ENCODE measurements around the gene PBX3. TPM values are rescaled to one million over a fixed set of nuclear protein-coding genes. Genes with fewer than 3 reads are reported as not detected.

Gene PBX3
- total RNA-seq, 1 experiment from 2014 or later = 1.5 TPM

DNA sequence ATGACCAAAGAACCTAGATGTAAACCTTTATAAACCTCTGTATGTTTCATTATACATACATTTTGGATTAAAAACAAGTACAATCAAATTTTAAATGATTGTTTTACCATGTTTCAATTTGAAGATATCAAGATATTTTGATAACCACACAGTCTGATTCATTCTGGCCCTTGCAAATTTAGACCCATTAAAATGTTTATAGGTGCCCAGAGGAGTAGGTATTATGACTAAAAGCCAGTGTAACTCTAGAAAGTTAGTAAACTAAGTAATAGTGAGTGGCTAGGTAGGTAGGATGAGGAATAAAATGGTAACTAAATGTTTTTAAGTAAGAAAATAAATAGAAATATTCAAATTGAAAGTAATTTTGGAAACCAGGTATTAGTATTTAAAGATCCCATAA, 165.5 kb downstream of the PBX3 start:
- Histone ChIP-seq H3K27me3 (replicated peaks; ENCODE audit: insufficient read depth, low read depth, low read length, poor library complexity) (peaks cover 94% of the 10 kb centered on the region), H3K36me3 (ENCODE audit: insufficient read depth, low read length, poor library complexity, severe bottlenecking) (no peaks in the 10 kb centered on the region), H3K9me3 (ENCODE audit: low read depth, low read length, poor library complexity, severe bottlenecking) (no peaks in the 10 kb centered on the region), H3K4me3 (ENCODE audit: low read depth, low read length, poor library complexity, severe bottlenecking) (no peak overlapping the region), H3K4me1 (ENCODE audit: insufficient read depth, low read length, poor library complexity, severe bottlenecking) (no peaks in the 10 kb centered on the region), H3K27ac (ENCODE audit: low read depth, low read length, poor library complexity, severe bottlenecking) (no peak overlapping the region)
- ChIA-PET POLR2A (ENCODE audit: low non-redundant PET) (no interaction called here), CTCF (no interaction called here)
- no peak for DNase-seq (ENCODE audit: low spot score)
- no TSS peak for BruUV-seq (replicated peaks)
- TF ChIP-seq EZH2 (IDR thresholded peaks at IDR 0.05; ENCODE audit: borderline replicate concordance, low read depth, low read length, poor library complexity, severe bottlenecking) = no peak
- TF ChIP-seq, protein P1, sequence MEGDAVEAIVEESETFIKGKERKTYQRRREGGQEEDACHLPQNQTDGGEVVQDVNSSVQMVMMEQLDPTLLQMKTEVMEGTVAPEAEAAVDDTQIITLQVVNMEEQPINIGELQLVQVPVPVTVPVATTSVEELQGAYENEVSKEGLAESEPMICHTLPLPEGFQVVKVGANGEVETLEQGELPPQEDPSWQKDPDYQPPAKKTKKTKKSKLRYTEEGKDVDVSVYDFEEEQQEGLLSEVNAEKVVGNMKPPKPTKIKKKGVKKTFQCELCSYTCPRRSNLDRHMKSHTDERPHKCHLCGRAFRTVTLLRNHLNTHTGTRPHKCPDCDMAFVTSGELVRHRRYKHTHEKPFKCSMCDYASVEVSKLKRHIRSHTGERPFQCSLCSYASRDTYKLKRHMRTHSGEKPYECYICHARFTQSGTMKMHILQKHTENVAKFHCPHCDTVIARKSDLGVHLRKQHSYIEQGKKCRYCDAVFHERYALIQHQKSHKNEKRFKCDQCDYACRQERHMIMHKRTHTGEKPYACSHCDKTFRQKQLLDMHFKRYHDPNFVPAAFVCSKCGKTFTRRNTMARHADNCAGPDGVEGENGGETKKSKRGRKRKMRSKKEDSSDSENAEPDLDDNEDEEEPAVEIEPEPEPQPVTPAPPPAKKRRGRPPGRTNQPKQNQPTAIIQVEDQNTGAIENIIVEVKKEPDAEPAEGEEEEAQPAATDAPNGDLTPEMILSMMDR (conservative IDR thresholded peaks at IDR 0.05; ENCODE audit: low read depth, low read length) = no peak
- intact Hi-C loops (cut with micrococcal nuclease; ENCODE audit: unreplicated experiment) = no loop called here

DNA sequence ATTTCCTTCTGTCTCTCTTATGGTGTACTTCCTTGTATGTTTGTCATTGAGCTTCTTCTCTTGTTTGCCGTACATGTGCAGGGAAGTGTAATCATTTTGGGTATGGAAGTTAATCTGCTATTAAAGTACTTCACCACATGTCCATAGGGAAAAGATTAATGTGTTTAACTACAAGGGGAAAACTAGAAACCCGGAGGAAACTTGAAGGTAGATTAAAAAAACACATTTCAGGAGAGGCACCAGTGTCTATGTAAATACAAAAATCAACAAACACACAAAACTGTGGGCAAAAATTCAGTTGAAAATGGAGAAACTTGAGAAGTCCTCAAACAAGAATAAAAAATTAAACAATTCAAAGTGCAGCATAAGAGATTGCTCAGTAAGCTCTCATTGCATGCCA, 166.4 kb downstream of the PBX3 start:
- intact Hi-C loops (cut with micrococcal nuclease; ENCODE audit: unreplicated experiment) = no loop called here
- ChIA-PET CTCF (no interaction called here), POLR2A (ENCODE audit: low non-redundant PET) (no interaction called here)
- Histone ChIP-seq H3K36me3 (ENCODE audit: insufficient read depth, low read length, poor library complexity, severe bottlenecking) (no peaks in the 10 kb centered on the region), H3K27me3 (replicated peaks; ENCODE audit: insufficient read depth, low read depth, low read length, poor library complexity) (peaks cover 94% of the 10 kb centered on the region), H3K9me3 (ENCODE audit: low read depth, low read length, poor library complexity, severe bottlenecking) (no peaks in the 10 kb centered on the region), H3K4me3 (ENCODE audit: low read depth, low read length, poor library complexity, severe bottlenecking) (no peak overlapping the region), H3K4me1 (ENCODE audit: insufficient read depth, low read length, poor library complexity, severe bottlenecking) (no peaks in the 10 kb centered on the region), H3K27ac (ENCODE audit: low read depth, low read length, poor library complexity, severe bottlenecking) (no peak overlapping the region)
- no peak for DNase-seq (ENCODE audit: low spot score)
- no peak for TF ChIP-seq EZH2 (IDR thresholded peaks at IDR 0.05; ENCODE audit: borderline replicate concordance, low read depth, low read length, poor library complexity, severe bottlenecking)
- TF ChIP-seq, protein P1 (conservative IDR thresholded peaks at IDR 0.05; ENCODE audit: low read depth, low read length) = no peak
- no TSS peak for BruUV-seq (replicated peaks)

DNA sequence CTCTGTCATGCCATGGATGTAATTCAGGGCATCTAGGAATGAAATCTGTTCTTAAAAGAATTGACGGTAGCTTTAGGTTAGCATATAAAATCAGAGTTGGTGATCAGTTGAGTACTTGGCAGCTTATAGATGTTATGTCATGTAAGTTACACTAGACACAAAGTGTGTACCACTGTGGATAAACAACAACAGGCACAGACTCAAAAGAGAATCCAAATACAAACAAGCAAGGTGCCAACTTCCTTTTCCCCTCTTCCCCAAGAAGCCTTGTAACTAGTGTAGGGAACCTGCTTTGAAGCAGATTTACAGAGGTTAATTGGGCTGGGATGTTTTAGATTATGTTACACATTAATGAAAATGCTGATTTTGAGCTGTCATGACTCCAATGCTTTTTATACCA, 167.2 kb downstream of the PBX3 start:
- Histone ChIP-seq H3K27me3 (replicated peaks; ENCODE audit: insufficient read depth, low read depth, low read length, poor library complexity) (peaks cover 90% of the 10 kb centered on the region), H3K9me3 (ENCODE audit: low read depth, low read length, poor library complexity, severe bottlenecking) (no peaks in the 10 kb centered on the region), H3K27ac (ENCODE audit: low read depth, low read length, poor library complexity, severe bottlenecking) (no peak overlapping the region), H3K36me3 (ENCODE audit: insufficient read depth, low read length, poor library complexity, severe bottlenecking) (no peaks in the 10 kb centered on the region), H3K4me1 (ENCODE audit: insufficient read depth, low read length, poor library complexity, severe bottlenecking) (no peaks in the 10 kb centered on the region), H3K4me3 (ENCODE audit: low read depth, low read length, poor library complexity, severe bottlenecking) (no peak overlapping the region)
- POLR2A ChIA-PET (ENCODE audit: low non-redundant PET) = no interaction called here
- CTCF ChIA-PET = no interaction called here
- DNase-seq (ENCODE audit: low spot score) = no peak
- intact Hi-C loops (cut with micrococcal nuclease; ENCODE audit: unreplicated experiment) = no loop called here
- BruUV-seq (replicated peaks) = no TSS peak
- TF ChIP-seq, protein P1 (conservative IDR thresholded peaks at IDR 0.05; ENCODE audit: low read depth, low read length) = no peak
- TF ChIP-seq EZH2 (IDR thresholded peaks at IDR 0.05; ENCODE audit: borderline replicate concordance, low read depth, low read length, poor library complexity, severe bottlenecking) = no peak
